Measurements from ENCODE around the gene C5orf58. TPM values are rescaled to one million over a fixed set of nuclear protein-coding genes. Genes with fewer than 3 reads are reported as not detected.

Gene C5orf58
- total and polyA plus RNA-seq, 10 of the 15 experiments (the other 5 are each of a cell fraction or from before 2014, with no cell fraction given): 0.13 to 0.27 (median 0.26) TPM; not detected in 7

- H3K4me2 ChIP-seq (ENCODE audit: control insufficient read depth, insufficient read depth): no peak overlapping the region
- no peaks in the 10 kb centered on the region for H3K4me1 ChIP-seq (ENCODE audit: control insufficient read depth, insufficient read depth, low read length)
- ChIA-PET CTCF (interaction anchor here (1.0 to 1.8 kb wide), 3 partner anchors 11 to 23 kb away, joined by 3 to 5 read pairs (median 4); no protein-coding TSS in a partner anchor), SMC1A (ENCODE audit: uncharacterized antibody, unreplicated experiment) (interaction anchor here (1.0 kb wide), 1 partner anchor 9 kb away, joined by 4 read pairs; no protein-coding TSS in a partner anchor), POLR2A (no interaction called here), RAD21 (ENCODE audit: unreplicated experiment) (no interaction called here)
- WGBS (ENCODE audit: insufficient coverage, insufficient replicate concordance, low lambda C conversion rate, missing lambda C conversion rate): 39% methylated on average over 12 of the region's 12 CpGs
- in situ Hi-C loops (cut with MboI): no loop called here
- FAIRE-seq (no peak), ATAC-seq (no peak), DNase-seq (ENCODE audit: low read depth, low spot score) (no peak)
- H3K36me3 ChIP-seq (ENCODE audit: control insufficient read depth in 2 of 2, insufficient read depth in 2 of 2, low read length in 1 of 2): no peaks in the 10 kb centered on the region
- no peak overlapping the region for H2AFZ ChIP-seq (ENCODE audit: control insufficient read depth, low read depth, low read length)
- peaks cover 0 to 4% of the 10 kb centered on the region in 2 experiments; a peak in 2 of 4 replicates for H3K27me3 ChIP-seq (replicated peaks in 1 of 2; ENCODE audit: control insufficient read depth in 2 of 2, insufficient read depth in 2 of 2, low read length in 1 of 2)
- BruUV-seq (replicated peaks): no TSS peak
- H3K9ac ChIP-seq (ENCODE audit: control insufficient read depth, insufficient read depth, low read length): no peak overlapping the region
- no peak overlapping the region for H3K27ac ChIP-seq (ENCODE audit: control insufficient read depth, insufficient read depth)
- no peaks in the 10 kb centered on the region for H3K9me3 ChIP-seq (replicated peaks; ENCODE audit: control insufficient read depth, insufficient read depth, low read length)
- H3K79me2 ChIP-seq (ENCODE audit: control insufficient read depth, insufficient read depth, low read length): no peaks in the 10 kb centered on the region
- no peak overlapping the region for H3K4me3 ChIP-seq
- no peak for TF ChIP-seq CREB1 (IDR thresholded peaks at IDR 0.05; ENCODE audit: low read depth)
- TF ChIP-seq MTA2 (IDR thresholded peaks at IDR 0.05; ENCODE audit: low read depth): no peak
- no peak for TF ChIP-seq SIX5 (IDR thresholded peaks at IDR 0.05; ENCODE audit: low read depth, low read length, severe bottlenecking)
- TF ChIP-seq REST (IDR thresholded peaks at IDR 0.05; ENCODE audit: low read depth, low read length): no peak
- no peak for TF ChIP-seq NFYA (IDR thresholded peaks at IDR 0.05; ENCODE audit: borderline replicate concordance, low read depth, low read length)
- no peak for TF ChIP-seq ZNF217 (IDR thresholded peaks at IDR 0.05)
- no peak for TF ChIP-seq SUPT20H (IDR thresholded peaks at IDR 0.05; ENCODE audit: borderline replicate concordance, control insufficient read depth, low read depth, low read length)
- TF ChIP-seq MEF2A (IDR thresholded peaks at IDR 0.05; ENCODE audit: insufficient read depth, low read depth, low read length): no peak
- TF ChIP-seq ZBTB33 (IDR thresholded peaks at IDR 0.05): no peak
- no peak for TF ChIP-seq ATF3 (IDR thresholded peaks at IDR 0.05; ENCODE audit: borderline replicate concordance, extremely low read depth, low read depth, low read length)
- TF ChIP-seq ETV6 (conservative IDR thresholded peaks at IDR 0.05 in 1 of 2, IDR thresholded peaks at IDR 0.05 in 1 of 2; ENCODE audit: borderline replicate concordance in 1 of 2, low read depth in 1 of 2): no peak
- intact Hi-C loops (cut with micrococcal nuclease; ENCODE audit: unreplicated experiment): no loop called here
- no peaks in the 10 kb centered on the region for H4K20me1 ChIP-seq (ENCODE audit: control insufficient read depth, insufficient read depth)
Observed at GRCh38 chr5:170192829-170193228, 40.0 kb upstream of the C5orf58 start.

Data from GM12878 (cell line).